ENCODE results near the gene C1orf141.

GRCh38 chr1:67089685-67090208 is 45.0 kb downstream of the C1orf141 start:
- no peak for TF ChIP-seq PAX5 (IDR thresholded peaks at IDR 0.05; ENCODE audit: insufficient read depth, low read length, severe bottlenecking)
- no peak for TF ChIP-seq POLR2A (IDR thresholded peaks at IDR 0.05; ENCODE audit: low read depth, low read length)

Measured in GM12891 (cell line).